C4-2B (cell line): Measurements from ENCODE around the gene TRMT10B.

ENCODE experiments used
- H3K27ac ChIP-seq: fragments of 450-650 bp; 2 replicates; pipeline ENCODE4 v1.5.1; 2017
- ZFX ChIP-seq: fragments of 450-650 bp; IDR thresholded peaks from 2 replicates; pipeline ENCODE4 v1.6.1; 2017
- TF ChIP-seq, protein P1 (sequence below): fragments of 450-650 bp; conservative IDR thresholded peaks from 2 replicates; pipeline ENCODE4 v1.5.1; 2017; ENCODE audit warnings: mild to moderate bottlenecking

TRMT10B gene

DNA sequence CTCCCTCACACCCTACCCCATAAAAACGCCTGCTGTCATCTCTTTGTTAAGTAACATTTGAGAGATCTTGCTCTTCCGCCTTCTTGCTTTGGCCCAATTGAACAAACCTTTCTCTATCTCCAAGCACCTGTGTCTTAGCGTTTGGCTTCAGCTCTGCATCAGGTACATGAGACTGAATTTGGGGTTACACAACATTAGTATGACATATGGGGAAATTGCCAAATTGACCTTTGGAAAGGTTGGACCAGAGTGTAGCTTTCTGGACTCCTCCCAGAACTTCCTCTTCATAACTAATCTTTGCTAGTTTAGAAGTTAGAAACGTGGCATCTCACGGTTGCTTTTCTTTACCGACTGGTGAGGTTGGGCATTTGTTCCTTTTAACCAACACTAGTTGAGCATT lies 34.7 kb downstream of the TRMT10B start:
- no peak for TF ChIP-seq ZFX
- TF ChIP-seq, protein P1, sequence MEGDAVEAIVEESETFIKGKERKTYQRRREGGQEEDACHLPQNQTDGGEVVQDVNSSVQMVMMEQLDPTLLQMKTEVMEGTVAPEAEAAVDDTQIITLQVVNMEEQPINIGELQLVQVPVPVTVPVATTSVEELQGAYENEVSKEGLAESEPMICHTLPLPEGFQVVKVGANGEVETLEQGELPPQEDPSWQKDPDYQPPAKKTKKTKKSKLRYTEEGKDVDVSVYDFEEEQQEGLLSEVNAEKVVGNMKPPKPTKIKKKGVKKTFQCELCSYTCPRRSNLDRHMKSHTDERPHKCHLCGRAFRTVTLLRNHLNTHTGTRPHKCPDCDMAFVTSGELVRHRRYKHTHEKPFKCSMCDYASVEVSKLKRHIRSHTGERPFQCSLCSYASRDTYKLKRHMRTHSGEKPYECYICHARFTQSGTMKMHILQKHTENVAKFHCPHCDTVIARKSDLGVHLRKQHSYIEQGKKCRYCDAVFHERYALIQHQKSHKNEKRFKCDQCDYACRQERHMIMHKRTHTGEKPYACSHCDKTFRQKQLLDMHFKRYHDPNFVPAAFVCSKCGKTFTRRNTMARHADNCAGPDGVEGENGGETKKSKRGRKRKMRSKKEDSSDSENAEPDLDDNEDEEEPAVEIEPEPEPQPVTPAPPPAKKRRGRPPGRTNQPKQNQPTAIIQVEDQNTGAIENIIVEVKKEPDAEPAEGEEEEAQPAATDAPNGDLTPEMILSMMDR = no peak

DNA sequence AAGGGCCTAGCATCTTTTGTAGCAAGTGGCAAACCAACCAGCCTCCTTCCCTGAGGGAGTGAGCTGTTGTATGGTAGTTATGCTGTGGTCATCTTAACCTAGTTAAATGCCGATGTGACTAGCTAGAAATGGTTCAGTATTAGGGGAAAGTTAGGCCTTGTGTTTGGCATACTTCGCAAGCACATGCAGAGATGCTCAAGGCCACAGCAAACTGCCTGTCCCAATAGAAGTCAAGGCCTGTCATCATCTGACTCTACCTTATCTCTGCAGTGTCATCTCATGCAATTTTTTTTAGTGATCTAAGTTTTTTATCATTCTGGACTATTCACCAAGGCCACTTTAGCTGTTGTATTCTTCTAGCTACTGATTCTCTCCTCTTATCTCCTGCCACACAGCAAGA lies 36.5 kb downstream of the TRMT10B start:
- TF ChIP-seq ZFX = no peak
- H3K27ac ChIP-seq = no peak overlapping the region

More for the DNA sequence above, 34.7 kb downstream of the TRMT10B start:
- no peak overlapping the region for H3K27ac ChIP-seq

DNA sequence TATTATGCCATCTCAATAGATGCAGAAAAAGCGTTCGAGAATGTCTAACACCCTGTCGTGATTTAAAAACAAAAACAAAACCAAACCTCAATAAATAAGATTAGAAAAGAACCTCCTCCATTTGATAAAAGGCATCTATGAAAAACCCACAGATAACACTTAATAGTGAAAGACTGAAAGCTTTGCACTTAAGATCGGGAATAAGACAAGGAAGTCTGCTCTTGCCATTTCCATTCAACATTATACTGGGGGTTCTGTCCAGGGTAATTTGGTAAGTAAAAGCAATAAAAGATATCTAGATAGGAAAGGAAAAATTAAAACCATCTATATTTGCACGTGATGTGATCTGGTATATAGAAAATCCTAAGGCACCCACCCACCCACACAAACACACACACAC lies 38.5 kb downstream of the TRMT10B start:
- TF ChIP-seq ZFX = no peak
- TF ChIP-seq, protein P1 = no peak
- H3K27ac ChIP-seq = no peak overlapping the region

DNA sequence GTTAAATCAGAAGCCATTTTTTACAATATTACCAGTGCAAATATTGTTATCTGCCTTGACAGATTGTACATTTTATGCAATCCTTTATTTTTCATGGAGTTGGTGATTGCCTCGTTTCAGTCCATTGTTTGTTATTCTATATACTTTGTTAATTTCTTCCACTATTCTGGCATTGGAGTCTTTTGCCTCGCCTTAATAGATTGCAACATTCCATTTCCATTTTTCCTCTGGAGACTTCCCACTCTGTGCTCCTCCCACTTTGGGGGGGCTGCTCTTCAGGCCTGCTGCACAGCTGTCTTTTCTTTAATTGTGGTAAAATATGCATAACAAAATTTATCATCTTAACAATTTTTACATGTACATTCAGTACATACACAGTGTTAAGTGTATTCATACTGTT lies 42.6 kb downstream of the TRMT10B start:
- H3K27ac ChIP-seq = no peak overlapping the region
- TF ChIP-seq ZFX = no peak
- TF ChIP-seq, protein P1 = no peak

DNA sequence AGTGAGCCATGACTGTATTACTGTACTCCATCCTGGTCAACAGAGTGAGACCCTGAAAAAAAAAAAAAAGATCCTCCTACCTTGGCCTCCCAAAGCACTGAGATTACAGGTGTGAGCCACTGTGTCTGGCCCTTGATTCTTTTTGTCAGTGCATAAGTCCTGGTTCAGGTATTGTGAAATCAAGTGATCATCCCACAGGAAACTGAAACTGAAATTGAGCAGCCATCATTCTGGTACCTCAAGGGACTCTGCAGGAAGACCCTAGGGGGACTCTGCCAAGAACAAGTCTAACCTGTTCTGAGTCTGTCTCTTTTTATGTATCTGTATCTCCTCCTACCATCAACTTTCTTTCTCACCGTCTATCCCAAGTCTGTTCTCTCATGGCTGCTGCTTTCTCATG lies 45.1 kb downstream of the TRMT10B start:
- no peak overlapping the region for H3K27ac ChIP-seq
- TF ChIP-seq, protein P1 = no peak
- no peak for TF ChIP-seq ZFX

DNA sequence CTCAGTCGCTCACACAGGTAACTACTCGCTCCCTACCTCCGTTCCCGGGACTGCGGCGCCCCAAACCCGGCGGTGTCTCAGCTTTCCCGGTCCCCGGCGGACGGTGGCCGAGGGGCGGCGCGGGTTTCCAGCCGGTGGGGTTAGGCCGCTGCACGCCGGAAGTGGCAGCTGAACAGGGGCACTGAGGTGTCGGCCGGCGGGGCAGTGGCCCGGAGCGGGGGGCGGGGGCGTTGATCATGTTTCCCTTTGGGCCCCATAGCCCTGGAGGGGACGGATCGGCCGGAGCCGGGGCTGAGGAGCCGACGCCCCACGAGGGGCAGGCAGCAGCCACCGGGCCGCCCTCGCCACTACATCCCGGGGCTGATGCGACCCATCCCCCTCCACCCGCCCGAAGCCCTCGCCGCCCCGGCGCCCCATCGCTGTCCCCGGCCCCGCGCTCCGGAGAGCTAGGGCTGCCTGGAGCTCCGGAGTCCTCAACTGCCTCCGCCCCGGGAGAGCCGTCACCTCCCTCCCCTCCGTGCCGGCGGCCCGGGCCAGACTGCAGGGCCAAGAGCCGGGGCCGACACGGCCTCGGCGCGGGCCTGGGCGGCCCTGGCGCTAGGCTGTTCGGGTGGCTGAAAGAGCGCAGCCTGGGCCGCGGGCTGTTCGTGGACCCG lies 47.2 kb downstream of the TRMT10B start, which contains the start of gene DCAF10:
TSS of gene DCAF10 (plus strand) at position 167 of the 656 bp plus-strand sequence. CDS start at position 237, 70 bp downstream.
- H3K27ac ChIP-seq = peak within 1 kb of the TSS; percentile 96
- TF ChIP-seq ZFX = peak; percentile 98
- TF ChIP-seq, protein P1 = no peak

DNA sequence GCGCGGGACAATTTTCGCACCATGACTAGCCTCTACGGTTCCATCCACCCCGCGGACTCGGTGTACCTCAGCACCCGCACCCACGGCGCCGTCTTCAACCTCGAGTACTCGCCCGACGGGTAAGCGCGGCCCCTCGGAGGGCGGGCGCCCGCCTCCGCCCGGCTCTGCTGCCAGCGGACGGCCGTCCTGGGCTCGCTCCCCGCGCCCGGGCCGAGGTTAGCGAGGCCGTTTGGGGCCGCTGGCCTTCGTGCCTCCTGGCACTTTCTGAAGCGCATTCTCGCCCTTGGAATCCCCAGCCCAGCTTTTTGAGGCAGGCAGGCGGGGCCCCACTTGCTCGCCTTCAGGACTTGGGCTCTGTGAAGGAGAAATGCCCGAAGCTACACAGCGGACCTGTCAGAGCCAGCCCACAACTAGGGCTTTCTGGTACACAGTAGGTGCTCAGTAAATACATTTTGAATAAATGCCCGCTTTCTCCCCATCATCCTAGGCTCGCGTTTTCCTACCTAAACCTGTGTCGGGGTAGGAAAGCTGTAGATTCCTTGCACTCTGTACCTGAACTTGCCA lies 47.8 kb downstream of the TRMT10B start:
- peak overlapping the region; percentile 96 for H3K27ac ChIP-seq
- TF ChIP-seq, protein P1 = no peak
- TF ChIP-seq ZFX = peak; percentile 87
